COLO829 (cell line): ENCODE data around the gene ARMS2.
A peak's percentile ranks its signal among the peaks of the same experiment; 100 is the strongest.

ENCODE experiments used
- DNase-seq: peaks from one replicate; pipeline ENCODE4 v3.0.0; 2012; ENCODE audit warnings: low spot score

Gene ARMS2, protein sequence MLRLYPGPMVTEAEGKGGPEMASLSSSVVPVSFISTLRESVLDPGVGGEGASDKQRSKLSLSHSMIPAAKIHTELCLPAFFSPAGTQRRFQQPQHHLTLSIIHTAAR

DNA sequence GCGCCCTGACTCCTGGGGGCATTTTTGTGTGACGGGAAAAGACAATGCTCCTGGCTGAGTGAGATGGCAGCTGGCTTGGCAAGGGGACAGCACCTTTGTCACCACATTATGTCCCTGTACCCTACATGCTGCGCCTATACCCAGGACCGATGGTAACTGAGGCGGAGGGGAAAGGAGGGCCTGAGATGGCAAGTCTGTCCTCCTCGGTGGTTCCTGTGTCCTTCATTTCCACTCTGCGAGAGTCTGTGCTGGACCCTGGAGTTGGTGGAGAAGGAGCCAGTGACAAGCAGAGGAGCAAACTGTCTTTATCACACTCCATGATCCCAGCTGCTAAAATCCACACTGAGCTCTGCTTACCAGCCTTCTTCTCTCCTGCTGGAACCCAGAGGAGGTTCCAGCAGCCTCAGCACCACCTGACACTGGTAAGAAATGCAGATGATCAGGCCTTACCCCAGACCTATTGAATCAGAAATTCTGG is at the start of gene ARMS2:
Gene ARMS2, plus strand, starts transcription at position 51 of the 478 bp plus-strand sequence. Its CDS starts 75 bp downstream, at position 126.
- DNase-seq: no peak

DNA sequence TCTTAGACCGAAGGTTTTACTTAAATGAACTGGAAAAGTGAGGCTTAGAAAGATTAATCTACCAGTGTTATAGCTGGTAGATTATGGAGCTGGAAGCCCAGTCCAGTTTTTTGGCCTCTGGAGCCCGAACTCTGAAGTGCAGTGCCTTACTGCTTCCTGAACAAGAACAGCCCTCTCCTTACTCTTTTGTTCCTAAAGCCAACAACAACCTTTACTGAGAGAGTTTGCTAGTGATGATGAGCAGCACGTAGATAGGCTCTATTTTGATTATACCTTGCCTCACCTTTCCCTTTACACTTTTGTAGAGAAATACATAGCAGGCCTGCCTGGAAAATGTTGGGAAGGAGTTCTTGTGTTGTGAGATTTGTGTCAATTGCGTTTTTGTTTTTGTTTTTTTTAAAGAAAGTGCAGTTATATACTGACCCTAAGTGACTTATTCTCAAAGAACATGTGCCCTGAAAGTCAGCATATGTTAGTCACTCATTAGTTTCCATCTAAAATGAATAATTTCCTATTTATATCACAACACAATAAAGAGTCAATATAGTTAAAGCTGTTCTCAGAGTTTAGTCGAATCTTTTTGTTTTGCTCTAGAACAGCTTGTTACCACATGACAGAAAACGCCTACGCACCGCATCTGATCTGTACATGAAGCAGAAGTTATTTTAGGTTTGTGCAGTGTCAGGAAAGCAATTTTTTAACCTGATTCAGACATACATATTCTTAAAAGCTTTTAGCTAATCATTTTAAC is 46.9 kb upstream of the ARMS2 start:
- DNase-seq: no peak

DNA sequence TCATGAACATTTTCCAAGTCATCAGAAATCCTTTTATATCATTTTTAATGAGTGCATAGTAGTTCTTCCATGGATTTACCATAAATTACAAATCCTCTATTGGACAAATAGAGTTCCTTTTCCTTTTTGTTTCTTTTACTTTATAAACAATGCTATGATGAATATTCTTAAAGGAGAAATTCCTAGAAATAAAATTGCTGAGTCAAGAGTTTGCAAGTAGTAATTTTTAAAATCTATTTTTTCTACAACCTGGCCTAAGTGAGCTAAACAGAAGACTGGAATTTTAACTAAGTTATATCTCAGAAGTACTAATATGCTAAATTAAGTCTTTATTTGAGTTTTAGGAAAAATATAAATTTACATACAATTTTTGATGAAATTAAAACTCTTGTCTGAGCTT is 41.1 kb upstream of the ARMS2 start:
- DNase-seq: no peak

DNA sequence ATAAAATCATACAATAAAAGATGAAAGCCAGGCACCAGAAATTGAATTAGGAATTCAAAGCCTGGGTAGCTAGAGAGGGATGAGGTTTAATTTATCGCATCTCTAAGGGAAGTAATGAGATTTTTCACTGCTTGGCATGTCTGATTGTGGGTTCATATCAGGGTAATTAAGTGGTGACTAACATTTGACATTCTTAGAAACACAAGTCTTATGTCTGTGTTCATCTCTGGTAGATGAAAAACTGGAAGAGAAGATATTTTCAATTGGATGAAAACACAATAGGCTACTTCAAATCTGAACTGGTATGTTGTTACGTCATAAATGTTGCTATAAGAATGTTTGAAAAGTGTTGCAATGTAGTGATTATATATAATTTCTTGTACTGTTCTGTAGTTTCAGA is 36.8 kb upstream of the ARMS2 start:
- peak; percentile 6 for DNase-seq

DNA sequence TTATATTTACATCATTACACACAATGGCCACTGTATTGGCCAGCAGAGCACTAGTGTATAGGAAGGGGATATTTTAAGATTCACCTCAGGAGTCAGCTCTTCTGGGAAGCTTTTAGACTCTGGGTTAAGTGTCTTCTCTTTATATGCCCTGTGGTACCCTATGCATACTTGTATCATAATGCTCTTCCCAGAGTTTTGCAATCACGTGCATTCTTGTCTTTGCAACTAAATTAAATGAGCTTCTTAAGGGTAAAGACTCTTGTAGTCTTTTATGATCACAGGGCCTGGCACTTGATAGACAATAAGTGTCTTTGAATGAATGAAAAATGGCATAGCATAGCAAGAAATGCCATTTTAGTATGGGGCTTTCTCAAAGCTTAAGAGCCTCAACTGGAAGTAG is 35.4 kb upstream of the ARMS2 start:
- DNase-seq: no peak

DNA sequence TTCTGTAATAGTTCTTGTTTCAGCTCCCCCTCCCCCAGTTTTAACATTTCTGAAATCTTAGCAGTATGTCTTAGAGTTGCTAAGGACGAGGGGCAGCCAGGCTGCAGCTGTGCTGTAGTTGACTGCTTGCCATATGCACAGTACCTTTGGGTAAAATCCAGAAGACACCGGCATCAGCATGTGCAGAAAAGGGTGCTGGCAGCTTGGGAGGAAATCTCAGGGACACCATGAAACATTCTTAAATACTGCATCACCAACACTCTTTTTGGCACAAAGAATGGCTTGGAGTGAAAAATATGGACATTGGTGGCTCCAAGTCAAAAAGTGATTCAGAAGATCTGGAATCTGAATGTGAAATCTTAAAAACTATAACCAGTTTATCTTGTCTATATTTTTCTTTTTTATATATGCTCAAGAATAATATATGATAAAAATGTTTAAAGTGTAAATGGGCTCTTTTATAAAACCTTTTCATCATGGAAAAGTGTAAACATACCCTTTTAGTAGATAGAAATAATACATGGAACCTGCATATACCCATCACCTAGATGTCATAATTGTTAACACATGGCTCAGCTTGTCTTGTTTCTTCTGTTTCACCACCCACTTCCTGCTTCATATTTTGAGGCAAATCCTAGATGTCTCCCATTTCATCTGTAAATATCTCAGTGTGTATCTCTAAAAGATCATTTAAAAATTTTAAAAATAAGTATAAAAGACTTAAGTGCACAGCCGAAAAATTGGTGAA is 34.4 kb upstream of the ARMS2 start:
- DNase-seq: no peak

DNA sequence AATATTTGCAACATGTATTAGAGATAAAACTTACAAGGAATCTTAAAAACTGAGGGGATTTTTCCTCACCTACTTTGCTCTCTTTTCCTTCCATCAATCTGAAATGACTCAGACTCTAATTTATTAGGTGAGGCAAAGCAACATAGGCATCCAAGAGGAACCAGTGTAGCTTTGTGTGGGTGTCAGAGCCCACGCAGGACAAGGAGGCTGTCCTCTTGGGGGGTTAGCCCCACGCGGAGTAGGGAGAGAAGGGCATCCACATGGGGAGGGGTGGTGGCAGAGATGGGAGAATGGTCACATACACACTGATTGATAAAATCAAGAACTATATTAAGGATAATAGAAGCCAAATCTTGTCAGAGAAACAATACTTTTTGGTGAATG is 33.8 kb upstream of the ARMS2 start:
- no peak for DNase-seq

DNA sequence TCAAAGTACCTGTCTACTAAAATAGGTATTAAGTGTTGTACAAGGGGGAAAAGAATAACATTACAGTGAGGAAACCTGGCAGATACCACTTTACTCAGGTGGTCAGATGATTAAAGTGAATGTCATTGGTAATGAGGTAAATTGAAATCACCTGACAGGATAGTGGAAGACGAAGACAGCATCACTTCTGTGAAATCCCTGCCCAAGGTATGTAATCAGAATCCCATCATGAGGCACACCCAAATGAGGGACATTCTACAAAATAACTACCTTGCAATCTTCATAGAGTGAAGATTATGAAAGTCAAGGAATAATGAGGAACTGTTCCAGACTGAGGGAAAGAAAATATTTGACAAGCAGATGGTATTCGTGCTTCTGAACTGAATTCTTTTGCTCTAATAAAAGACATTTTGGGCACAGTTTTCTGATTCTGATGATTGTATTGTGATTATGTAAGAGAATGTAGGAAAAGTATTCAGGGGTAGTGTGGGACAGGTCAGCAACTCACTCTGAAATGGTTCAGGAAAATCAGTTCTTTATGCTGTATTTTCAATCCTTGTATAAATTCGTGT is 33.3 kb upstream of the ARMS2 start:
- no peak for DNase-seq

DNA sequence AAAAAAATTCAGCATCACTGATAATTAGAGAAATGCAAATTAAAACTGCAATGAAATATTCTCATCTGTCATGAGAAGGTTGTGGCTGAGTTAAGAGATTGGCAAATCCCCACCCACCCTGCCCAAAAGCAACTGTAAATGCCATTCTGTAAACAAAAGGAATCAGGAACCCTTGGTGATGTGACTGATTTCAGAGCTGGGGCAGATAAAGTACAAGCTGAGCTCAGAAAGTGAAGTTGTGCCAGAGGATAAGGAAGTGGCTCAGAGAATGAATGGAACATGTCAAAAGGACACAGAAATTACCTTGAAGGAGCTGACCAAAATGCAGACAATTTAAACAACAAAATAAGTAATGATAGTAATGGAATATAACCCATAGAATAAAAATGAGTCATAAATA is 32.7 kb upstream of the ARMS2 start:
- no peak for DNase-seq

DNA sequence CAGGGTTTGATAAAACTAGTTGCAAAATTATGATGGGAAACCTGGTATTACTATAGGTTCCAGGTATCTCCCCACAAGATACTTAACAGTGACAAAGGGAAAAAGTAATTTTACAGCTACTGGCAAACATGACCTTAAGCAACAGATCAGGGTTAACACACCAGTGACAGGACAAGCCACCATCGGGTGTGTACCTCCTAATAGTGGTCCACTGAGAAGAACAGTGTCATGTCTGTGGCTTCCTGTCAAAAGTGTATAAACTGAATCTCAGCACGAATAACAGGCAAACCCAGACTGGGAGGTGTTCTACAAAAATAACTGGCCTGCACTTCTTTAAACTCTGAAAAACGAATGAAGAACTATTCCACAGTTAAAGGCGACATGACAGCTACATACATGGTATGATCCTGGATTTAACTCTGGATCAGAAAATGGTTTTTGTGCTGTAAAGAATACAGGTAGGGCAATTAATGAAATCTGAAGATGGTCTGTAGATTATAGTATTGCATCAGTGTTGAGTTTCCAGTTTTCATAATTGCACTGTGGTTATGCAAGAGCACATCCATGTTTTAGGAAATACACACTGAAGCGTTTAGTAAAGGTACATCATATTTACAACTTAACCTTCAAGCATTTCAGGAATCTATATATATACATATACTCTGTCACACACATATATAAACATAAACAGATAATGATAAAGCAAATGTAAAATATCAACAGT is 32.0 kb upstream of the ARMS2 start:
- DNase-seq: no peak

DNA sequence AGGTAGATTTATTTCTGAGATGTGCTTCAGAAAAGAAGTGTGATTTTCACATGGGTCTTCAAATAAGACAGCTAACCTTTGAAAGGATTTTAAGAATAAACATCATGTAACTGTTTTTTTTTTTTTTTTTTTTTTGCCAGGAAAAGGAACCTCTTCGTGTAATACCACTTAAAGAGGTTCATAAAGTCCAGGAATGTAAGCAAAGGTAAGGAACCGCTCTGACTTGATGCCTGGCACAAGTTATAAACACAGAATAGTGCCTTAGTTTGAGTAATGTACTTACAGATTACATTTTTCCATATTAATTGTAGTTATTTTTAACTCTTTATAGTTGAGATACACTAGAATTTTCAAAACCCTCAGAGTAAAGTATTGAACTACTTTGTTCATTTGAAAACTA is 30.4 kb upstream of the ARMS2 start:
- DNase-seq: no peak

DNA sequence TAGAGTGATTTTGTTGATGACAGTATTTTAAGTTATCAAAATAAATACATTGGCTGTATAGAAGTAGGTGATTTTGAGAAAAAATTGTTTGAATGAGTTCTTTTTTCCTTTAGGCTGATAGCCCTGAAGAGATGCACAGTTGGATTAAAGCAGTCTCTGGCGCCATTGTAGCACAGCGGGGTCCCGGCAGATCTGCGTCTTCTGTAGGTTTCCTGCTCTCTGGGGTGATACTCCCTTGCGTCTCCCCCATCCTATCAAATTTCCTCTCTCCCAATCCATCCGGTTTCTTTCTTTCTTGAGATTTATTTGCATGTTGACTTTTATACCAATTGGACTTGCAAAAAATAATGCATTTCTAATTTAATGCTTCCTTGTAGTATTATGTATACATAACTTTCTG is 27.6 kb upstream of the ARMS2 start:
- no peak for DNase-seq

DNA sequence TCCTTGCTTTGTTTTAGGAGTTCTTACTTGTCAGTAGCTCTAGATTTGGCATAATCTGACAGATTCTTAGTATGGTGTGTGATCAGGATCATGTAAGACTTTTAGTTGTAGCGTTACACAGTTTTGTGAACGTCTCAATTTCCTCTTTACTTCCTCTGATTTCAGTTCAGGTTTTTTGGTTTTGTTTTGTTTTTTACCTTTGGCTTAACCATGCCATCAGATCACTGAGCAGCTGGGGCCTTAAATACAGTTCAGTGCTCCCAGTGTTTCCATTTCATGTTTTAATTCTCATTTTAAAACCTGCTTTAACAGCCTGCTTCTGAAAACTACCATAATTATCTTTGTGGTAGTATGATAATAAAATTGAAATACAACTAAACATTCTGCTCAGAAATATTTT is 27.2 kb upstream of the ARMS2 start:
- DNase-seq: no peak

DNA sequence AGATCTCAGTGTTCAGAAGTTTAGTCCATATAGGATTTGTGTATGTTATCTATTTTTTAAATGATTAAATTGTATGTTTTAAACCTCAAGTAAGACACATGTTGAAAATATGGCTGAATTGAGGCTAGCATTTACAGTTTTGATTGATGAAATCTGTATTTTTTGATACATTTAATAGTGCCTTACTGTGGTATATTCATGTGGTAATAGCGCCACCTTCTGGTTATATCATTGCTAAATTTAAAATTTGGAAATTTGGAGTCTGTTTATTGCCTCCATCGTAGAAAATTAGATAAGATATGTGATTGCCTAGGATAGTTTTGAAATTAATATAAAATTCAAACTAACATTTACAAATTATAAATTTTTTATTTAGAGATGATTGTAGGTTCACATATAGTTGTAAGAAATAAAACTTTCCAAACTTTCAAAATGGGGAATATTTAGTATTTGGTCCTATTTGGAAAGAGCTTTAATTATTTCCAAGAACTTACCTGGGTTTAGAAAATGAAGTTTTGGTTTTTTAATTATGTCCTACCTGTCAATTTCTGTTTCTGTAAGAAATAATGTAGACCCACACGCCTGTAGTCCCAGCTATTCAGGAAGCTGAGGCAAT is 19.1 kb upstream of the ARMS2 start:
- DNase-seq: peak; percentile 18

DNA sequence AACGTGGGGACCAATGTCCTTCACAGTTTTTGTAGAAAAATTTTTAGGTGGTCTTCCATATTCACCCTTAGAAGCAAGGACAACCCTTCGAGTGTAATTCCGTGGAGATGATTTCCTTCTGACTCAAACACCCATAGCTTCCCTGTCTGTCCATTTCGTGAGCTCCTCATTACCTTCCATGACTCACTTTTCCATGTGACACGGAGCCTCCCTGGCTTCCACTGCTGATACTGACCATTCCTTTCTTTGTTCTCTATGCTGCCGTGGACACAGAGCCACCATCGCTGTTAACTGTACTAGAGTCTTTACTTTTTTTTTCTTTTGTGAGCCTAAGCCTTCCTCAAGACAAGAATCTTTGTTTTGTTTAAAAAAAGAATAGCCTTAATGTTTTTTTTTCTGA is 12.5 kb upstream of the ARMS2 start:
- peak; percentile 83 for DNase-seq

DNA sequence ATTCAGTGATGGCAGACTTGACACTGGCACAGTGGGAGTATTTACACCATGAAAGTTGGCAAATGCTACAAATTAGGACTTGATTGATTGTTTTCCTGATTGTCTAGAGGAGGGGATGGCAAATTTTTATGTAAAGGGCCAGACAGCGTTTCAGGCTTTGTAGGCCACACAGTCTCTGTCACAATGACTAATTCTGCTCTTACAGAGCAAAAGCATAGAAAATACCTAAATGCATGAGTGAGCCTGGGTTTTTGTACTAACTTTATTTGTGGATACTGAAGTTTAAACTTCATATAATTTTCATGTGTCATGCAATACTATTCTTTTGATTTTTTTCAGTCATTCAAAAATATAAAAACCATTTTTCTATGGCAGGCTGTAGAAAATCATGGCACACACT is 9.0 kb upstream of the ARMS2 start:
- no peak for DNase-seq

DNA sequence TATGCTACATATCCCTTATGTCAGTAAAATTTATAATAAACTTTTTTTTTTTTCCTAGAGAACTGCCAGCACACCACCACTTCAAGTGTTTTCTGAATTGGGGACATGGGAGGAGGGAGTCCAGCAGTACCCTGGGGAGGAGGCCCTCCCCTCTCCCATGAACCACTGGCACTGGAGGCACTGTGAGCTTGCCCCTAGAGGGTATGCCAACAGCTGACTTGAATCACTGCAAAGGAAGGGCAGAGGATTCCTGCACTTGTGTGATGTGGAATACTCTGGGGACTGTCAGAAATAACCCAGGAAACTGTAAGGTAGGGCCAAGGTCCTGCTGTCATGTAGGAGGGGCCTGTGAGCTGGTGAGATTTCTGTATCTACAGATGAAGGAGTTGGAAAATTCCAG is 8.5 kb upstream of the ARMS2 start:
- DNase-seq: no peak

DNA sequence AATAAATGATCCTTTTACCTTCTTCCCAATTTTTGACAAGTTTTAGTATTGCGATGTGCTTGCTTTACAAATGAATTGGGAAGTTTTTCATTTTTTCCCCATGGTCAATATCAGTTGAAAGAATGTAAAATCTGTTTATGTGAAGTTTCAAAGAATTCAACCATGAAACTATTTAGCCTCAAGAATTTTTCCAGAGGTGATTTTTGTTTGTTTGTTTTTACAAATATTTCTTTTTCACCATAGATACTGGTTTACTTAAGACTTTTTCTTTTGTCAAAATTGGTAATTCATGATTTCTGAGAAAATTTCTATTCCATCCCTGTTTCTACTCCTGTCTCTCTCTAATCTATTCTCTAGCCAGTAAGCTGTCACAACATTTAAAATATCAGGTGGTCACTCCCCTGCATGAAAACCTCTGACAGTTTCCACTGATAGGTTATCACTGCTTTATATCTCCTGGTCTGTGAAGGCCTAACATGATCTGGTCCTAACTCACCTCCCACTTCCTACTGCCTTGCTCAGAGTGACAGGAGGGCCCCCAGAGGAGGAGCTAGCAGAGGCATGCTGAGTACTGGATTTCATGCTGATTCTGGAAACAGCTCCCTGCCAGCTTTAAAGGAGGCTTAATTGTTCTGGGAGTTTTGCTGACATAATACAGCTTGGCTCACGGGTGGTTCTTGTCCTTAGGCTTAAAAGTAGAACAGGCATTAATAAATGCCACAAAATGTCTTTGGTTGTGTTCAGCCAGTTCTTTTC is 7.6 kb upstream of the ARMS2 start:
- no peak for DNase-seq

DNA sequence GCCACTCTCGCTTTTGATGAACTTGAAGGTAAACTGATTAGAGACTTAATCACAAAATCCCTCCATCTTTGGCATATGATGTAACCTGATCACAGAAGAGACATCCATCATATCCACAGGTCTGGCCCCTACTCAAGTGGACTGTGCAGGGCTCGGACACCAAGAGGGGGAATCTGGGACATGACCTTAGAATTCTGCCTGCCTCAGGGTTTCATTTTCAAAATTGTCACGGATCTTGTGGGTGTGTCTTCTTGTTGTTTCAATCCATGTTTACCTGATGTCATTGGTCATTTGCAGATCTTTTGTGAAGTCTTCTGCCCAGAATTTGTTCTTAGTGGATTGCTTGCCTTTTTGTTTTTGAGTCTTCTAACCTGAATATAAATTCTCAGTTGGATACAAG is 5.9 kb upstream of the ARMS2 start:
- no peak for DNase-seq

DNA sequence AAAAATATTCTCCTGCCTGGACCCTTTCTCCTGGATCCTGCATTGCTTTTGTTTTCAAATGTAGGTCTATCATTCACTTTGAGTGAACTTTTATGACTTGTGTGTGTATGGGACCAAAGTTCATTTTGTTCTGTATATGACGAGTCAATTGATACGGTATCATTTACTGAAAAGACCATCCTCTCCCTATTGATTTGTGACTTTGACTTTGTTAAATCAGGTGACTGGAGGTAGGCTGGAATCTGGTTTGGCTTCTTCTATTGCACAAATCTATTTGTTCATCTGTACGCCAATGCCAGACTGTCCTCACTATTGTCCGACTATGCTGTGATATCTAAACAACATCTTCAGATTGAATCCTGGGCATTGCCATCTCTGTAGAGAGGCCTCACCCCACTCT is 5.3 kb upstream of the ARMS2 start:
- DNase-seq: no peak

DNA sequence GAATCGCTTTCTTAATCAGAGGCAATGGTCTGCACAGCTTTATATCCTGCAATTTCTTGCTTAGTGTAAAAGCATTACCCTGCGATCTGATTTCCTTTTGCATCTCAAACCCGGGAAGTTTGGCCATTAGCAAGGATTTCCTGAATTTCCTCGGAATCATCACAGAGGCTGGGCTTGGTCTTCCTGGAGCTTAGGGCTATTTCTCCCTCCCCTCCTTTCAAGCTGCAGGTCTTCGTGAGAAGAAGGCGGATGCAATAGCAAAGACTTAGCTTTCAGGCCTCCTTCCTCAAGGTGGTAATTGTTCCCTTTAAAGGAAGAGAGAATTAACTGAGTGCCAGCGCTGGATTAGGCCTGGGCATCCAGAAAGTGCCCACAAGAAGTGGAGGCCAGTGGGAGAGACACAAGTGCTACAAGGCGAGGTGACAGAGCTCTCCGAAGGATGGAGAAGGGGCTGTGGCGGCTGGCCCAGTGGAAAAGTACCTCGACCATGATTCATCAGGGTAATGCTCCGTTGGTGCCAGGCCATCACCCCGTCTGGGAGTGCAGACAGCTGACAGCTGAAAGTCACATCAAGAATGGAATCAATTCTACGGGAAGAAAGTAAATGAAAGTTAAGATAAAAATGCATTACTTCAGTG is 4.0 kb upstream of the ARMS2 start:
- no peak for DNase-seq
